Osteoblast (primary cell): ENCODE data around the gene AKT3. TPM values are rescaled to one million over a fixed set of nuclear protein-coding genes. Genes with fewer than 3 reads are reported as not detected.

Experiments
- DNase-seq: peaks from one replicate; pipeline ENCODE4 v3.0.0; 2011; ENCODE audit warnings: low spot score, mixed read lengths; ENCODE audit not compliant: insufficient read length; ENCODE audit errors: missing footprints
- H2AFZ ChIP-seq: 2 replicates; pipeline ENCODE4 v1.6.0; 2011; ENCODE audit warnings: mild to moderate bottlenecking, low read length
- H3K27ac ChIP-seq: 2 replicates; pipeline ENCODE4 v1.5.1; 2011; ENCODE audit warnings: mild to moderate bottlenecking, low read depth, low read length, moderate library complexity
- H3K27me3 ChIP-seq: 2 replicates; pipeline ENCODE4 v1.6.0; 2012; ENCODE audit warnings: mild to moderate bottlenecking, control low read depth, inconsistent platforms, low read length, moderate library complexity; ENCODE audit not compliant: insufficient read depth
- H3K36me3 ChIP-seq: 2 replicates; pipeline ENCODE4 v1.5.1; 2011; ENCODE audit warnings: mild to moderate bottlenecking, low read length, control low read depth, moderate library complexity; ENCODE audit not compliant: insufficient read depth
- H3K4me1 ChIP-seq: 2 replicates; pipeline ENCODE4 v1.5.1; 2011; ENCODE audit warnings: mild to moderate bottlenecking, low read length, control low read depth, moderate library complexity; ENCODE audit not compliant: insufficient read depth
- H3K4me2 ChIP-seq: 2 replicates; pipeline ENCODE4 v1.6.0; 2011; ENCODE audit warnings: mild to moderate bottlenecking, low read length; ENCODE audit not compliant: insufficient read depth
- H3K4me3 ChIP-seq: fragments of 200-600 bp; sonication (generic); 3 replicates; pipeline ENCODE4 v1.5.1; 2012; ENCODE audit warnings: mild to moderate bottlenecking, low read length, inconsistent platforms; ENCODE audit not compliant: insufficient read depth
- H3K79me2 ChIP-seq: 2 replicates; pipeline ENCODE4 v1.6.0; 2012; ENCODE audit warnings: mild to moderate bottlenecking, low read length, control low read depth, inconsistent platforms; ENCODE audit not compliant: insufficient read depth
- H3K9me3 ChIP-seq: 2 replicates; pipeline ENCODE4 v1.5.1; 2011; ENCODE audit warnings: low read depth, low read length, control low read depth
- H4K20me1 ChIP-seq: 2 replicates; pipeline ENCODE4 v1.6.0; 2012; ENCODE audit warnings: mild to moderate bottlenecking, low read length, control low read depth; ENCODE audit not compliant: insufficient read depth
- CTCF ChIP-seq: IDR thresholded peaks from 2 replicates; pipeline ENCODE4 v1.5.1; 2011; ENCODE audit warnings: mild to moderate bottlenecking, low read depth, low read length, moderate library complexity; ENCODE audit errors: extremely low read depth
- total RNA-seq: library from RNA; depleted of rRNA; stranded (reverse); fragments of >200 nt; gene quantifications from 2 replicates; pipeline ENCODE4 v1.2.3, GENCODE V29; 2012

The AKT3 gene
- total RNA-seq, 1 donor: 38.7 TPM

GRCh38 chr1:243490748-243491686 is 359.0 kb downstream of the AKT3 start:
- Histone ChIP-seq H3K36me3 (peaks cover 3% of the 10 kb centered on the region), H3K27ac (peak overlapping the region; percentile 53), H3K4me2 (peak overlapping the region; percentile 48), H3K9me3 (no peaks in the 10 kb centered on the region), H3K79me2 (no peaks in the 10 kb centered on the region), H3K4me1 (peaks cover 25% of the 10 kb centered on the region), H3K4me3 (no peak overlapping the region), H2AFZ (no peak overlapping the region), H4K20me1 (no peaks in the 10 kb centered on the region), H3K27me3 (no peaks in the 10 kb centered on the region)
- no peak for TF ChIP-seq CTCF
- DNase-seq: peak; percentile 94

- DNase-seq: no peak
- H3K9me3 ChIP-seq: no peaks in the 10 kb centered on the region
- peaks cover 22% of the 10 kb centered on the region for H3K4me1 ChIP-seq
- TF ChIP-seq CTCF: no peak
- H3K27ac ChIP-seq: no peak overlapping the region
- H4K20me1 ChIP-seq: no peaks in the 10 kb centered on the region
- no peak overlapping the region for H3K4me2 ChIP-seq
- H3K27me3 ChIP-seq: no peaks in the 10 kb centered on the region
- no peaks in the 10 kb centered on the region for H3K79me2 ChIP-seq
- H2AFZ ChIP-seq: no peak overlapping the region
- H3K36me3 ChIP-seq: peaks cover 3% of the 10 kb centered on the region
- H3K4me3 ChIP-seq: no peak overlapping the region
Measured at GRCh38 chr1:243489681-243490546, 360.1 kb downstream of the AKT3 start.

- no peak overlapping the region for H3K27ac ChIP-seq
- peaks cover 22% of the 10 kb centered on the region for H3K4me1 ChIP-seq
- peaks cover 3% of the 10 kb centered on the region for H3K36me3 ChIP-seq
- H3K79me2 ChIP-seq: no peaks in the 10 kb centered on the region
- H3K4me2 ChIP-seq: no peak overlapping the region
- H3K9me3 ChIP-seq: no peaks in the 10 kb centered on the region
- no peak overlapping the region for H3K4me3 ChIP-seq
- no peak for DNase-seq
- H2AFZ ChIP-seq: no peak overlapping the region
- H4K20me1 ChIP-seq: no peaks in the 10 kb centered on the region
- no peak for TF ChIP-seq CTCF
- no peaks in the 10 kb centered on the region for H3K27me3 ChIP-seq
Measured at GRCh38 chr1:243489158-243489527, 360.9 kb downstream of the AKT3 start.
